Brain microvascular endothelial cell (primary cell): ENCODE results near the gene ANO10.

Source experiments
- DNase-seq: peaks from one replicate; pipeline ENCODE4 v3.0.0-alpha.2; 2020
- H3K27ac ChIP-seq: fragments of 250-450 bp; sonication (Bioruptor Pico); 2 replicates; pipeline ENCODE4 v1.5.1; 2020; ENCODE audit warnings: mild to moderate bottlenecking, moderate library complexity
- H3K27me3 ChIP-seq: fragments of 250-450 bp; sonication (Bioruptor Pico); replicated peaks from 2 replicates; pipeline ENCODE4 v1.5.1; 2020; ENCODE audit warnings: mild to moderate bottlenecking
- H3K36me3 ChIP-seq: fragments of 250-450 bp; sonication (Bioruptor Pico); replicated peaks from 2 replicates; pipeline ENCODE4 v1.5.1; 2020; ENCODE audit warnings: mild to moderate bottlenecking
- H3K4me3 ChIP-seq: 2 replicates; pipeline ENCODE4 v1.5.1; 2011; ENCODE audit warnings: low read depth, mild to moderate bottlenecking, control low read depth, low read length, moderate library complexity
- in situ Hi-C: cut with HindIII; loops from 2 replicates; pipeline ENCODE4 v1.10.0; 2017; ENCODE audit warnings: low sequenced_read_pairs, low pct_ligation_motif_present
- TF ChIP-seq, protein P1 (sequence below): IDR thresholded peaks from 2 replicates; pipeline ENCODE4 v1.5.1; 2011; ENCODE audit warnings: low read depth, mild to moderate bottlenecking, moderate library complexity, low read length, control low read depth, inconsistent platforms; ENCODE audit errors: missing control alignments

ANO10 gene

GRCh38 chr3:43423639-43424038 lies 198.2 kb downstream of the ANO10 start:
- TF ChIP-seq, protein P1, sequence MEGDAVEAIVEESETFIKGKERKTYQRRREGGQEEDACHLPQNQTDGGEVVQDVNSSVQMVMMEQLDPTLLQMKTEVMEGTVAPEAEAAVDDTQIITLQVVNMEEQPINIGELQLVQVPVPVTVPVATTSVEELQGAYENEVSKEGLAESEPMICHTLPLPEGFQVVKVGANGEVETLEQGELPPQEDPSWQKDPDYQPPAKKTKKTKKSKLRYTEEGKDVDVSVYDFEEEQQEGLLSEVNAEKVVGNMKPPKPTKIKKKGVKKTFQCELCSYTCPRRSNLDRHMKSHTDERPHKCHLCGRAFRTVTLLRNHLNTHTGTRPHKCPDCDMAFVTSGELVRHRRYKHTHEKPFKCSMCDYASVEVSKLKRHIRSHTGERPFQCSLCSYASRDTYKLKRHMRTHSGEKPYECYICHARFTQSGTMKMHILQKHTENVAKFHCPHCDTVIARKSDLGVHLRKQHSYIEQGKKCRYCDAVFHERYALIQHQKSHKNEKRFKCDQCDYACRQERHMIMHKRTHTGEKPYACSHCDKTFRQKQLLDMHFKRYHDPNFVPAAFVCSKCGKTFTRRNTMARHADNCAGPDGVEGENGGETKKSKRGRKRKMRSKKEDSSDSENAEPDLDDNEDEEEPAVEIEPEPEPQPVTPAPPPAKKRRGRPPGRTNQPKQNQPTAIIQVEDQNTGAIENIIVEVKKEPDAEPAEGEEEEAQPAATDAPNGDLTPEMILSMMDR: no peak
- in situ Hi-C loops: no loop called here
- DNase-seq: no peak
- Histone ChIP-seq H3K36me3 (no peaks in the 10 kb centered on the region), H3K27ac (no peak overlapping the region), H3K4me3 (no peak overlapping the region), H3K27me3 (no peaks in the 10 kb centered on the region)

- H3K27me3 ChIP-seq: no peaks in the 10 kb centered on the region
- TF ChIP-seq, protein P1: no peak
- no peaks in the 10 kb centered on the region for H3K36me3 ChIP-seq
- no peak overlapping the region for H3K4me3 ChIP-seq
- H3K27ac ChIP-seq: no peak overlapping the region
- peak; percentile 23 for DNase-seq
- in situ Hi-C loops: no loop called here
Measured at GRCh38 chr3:43423142-43423541, 198.7 kb downstream of the ANO10 start.

GRCh38 chr3:43418601-43419272 lies 203.1 kb downstream of the ANO10 start:
- Histone ChIP-seq H3K4me3 (no peak overlapping the region), H3K27me3 (no peaks in the 10 kb centered on the region), H3K27ac (no peak overlapping the region), H3K36me3 (no peaks in the 10 kb centered on the region)
- DNase-seq: no peak
- in situ Hi-C loops: no loop called here
- TF ChIP-seq, protein P1: no peak

- Histone ChIP-seq H3K27ac (no peak overlapping the region), H3K27me3 (no peaks in the 10 kb centered on the region), H3K4me3 (no peak overlapping the region), H3K36me3 (no peaks in the 10 kb centered on the region)
- DNase-seq: no peak
- in situ Hi-C loops: no loop called here
- TF ChIP-seq, protein P1: no peak
Measured at GRCh38 chr3:43417133-43417532, 204.7 kb downstream of the ANO10 start.

- Histone ChIP-seq H3K27ac (no peak overlapping the region), H3K4me3 (no peak overlapping the region), H3K27me3 (no peaks in the 10 kb centered on the region), H3K36me3 (no peaks in the 10 kb centered on the region)
- no peak for DNase-seq
- TF ChIP-seq, protein P1: no peak
- in situ Hi-C loops: no loop called here
Measured at GRCh38 chr3:43415088-43415487, 206.7 kb downstream of the ANO10 start.
